Suprapubic skin (tissue), 4 donors: ENCODE results near the gene NKAPD1.

Experiments used
- CTCF ChIP-seq, 2 donors: fragments of 200-600 bp in 1 of 2; fragments of 450-650 bp in 1 of 2; sonication (generic) in 1 of 2; IDR thresholded peaks; one replicate each; pipeline ENCODE4 v1.5.1; 2016 to 2019; ENCODE audit warnings: antibody characterized with exemption in 2 of 2, mild to moderate bottlenecking in 1 of 2, moderate library complexity in 1 of 2
- EP300 ChIP-seq: sonication (generic); formaldehyde crosslinking; IDR thresholded peaks from one replicate; pipeline ENCODE4 v1.6.1; 2017; ENCODE audit warnings: antibody characterized with exemption
- POLR2A ChIP-seq, 2 donors: fragments of 450-650 bp; IDR thresholded peaks; one replicate each; pipeline ENCODE4 v1.6.1; 2017; ENCODE audit warnings: antibody characterized with exemption in 2 of 2, mild to moderate bottlenecking in 2 of 2, moderate library complexity in 2 of 2
- POLR2AphosphoS5 ChIP-seq, 3 donors: sonication (generic); formaldehyde crosslinking; IDR thresholded peaks; one replicate each; pipeline ENCODE4 v1.6.1; 2017; ENCODE audit warnings: antibody characterized with exemption in 3 of 3

- no peak for TF ChIP-seq CTCF (IDR thresholded peaks at IDR 0.05)
- no peak for TF ChIP-seq POLR2A (IDR thresholded peaks at IDR 0.05)
- no peak for TF ChIP-seq EP300
- TF ChIP-seq POLR2AphosphoS5 (IDR thresholded peaks at IDR 0.05): no peak
These were observed 32.0 kb downstream of the NKAPD1 start for GRCh38 chr11:112106070-112106469.
